LoVo (cell line): ENCODE measurements around the gene MEGF11.

Source experiments
- DNase-seq: peaks from one replicate; pipeline ENCODE4 v3.0.0-alpha.2; 2016; ENCODE audit warnings: low spot score

MEGF11 gene

GRCh38 chr15:66215811-66216210 lies 37.7 kb downstream of the MEGF11 start:
- no peak for DNase-seq

GRCh38 chr15:66214246-66214645 lies 39.3 kb downstream of the MEGF11 start:
- DNase-seq: no peak

DNA sequence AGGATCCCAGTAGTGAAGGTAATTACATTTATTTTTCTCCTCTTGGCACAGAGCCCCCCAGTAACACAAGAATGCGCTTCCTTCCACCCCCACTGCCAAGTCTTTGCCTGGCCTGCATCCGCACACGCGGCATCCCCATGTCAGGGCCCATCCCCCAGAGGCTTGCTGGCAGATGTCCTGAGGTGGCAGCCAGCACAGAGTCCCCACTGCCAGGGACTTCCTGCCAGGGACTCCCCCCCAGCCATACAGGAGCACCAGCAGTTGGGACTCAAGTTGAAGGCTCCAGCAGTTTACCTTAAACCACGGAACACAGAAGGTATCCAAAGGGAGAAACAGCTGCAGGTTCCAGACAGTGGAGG lies 41.0 kb downstream of the MEGF11 start:
- no peak for DNase-seq

GRCh38 chr15:66211670-66212562 lies 41.6 kb downstream of the MEGF11 start:
- DNase-seq: no peak

DNA sequence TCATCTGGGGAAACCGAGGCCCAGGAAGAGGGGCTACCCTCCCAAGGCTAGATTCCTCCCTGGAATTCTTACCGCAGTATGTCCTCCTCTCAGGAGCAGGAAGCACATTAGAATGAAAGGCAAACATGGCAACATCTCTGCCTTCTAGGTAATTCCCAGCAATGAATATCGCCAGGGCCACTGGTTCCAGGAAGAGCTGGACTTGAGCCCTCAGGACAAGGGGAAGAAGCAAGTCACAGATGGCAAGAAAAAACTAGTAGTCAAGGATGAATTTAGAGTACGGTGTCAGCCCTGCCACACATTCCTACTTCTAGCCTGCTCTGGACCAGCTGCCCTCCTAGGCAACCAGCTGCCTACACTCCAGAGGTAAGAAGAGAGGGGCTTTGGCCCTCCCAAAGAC lies 42.9 kb downstream of the MEGF11 start:
- DNase-seq: no peak

DNA sequence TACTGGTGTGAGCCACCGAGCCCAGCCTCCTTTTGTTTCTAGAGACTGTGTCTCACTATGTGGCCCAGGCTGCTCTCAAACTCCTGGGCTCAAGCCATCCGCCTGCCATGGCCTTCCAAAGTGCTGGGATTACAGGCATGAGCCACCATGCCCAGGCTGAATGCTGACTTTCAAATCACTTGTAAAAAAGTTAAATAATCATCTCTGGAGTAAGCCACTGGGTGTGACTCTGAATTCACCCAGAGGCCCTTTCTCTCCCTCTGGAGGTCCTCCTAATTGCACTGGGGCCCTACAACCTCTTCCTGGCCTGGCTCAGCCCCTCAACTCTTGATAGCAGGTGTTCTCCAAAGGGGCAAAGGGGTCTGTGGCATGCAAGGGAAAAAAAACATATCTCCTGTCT lies 54.8 kb downstream of the MEGF11 start:
- no peak for DNase-seq

DNA sequence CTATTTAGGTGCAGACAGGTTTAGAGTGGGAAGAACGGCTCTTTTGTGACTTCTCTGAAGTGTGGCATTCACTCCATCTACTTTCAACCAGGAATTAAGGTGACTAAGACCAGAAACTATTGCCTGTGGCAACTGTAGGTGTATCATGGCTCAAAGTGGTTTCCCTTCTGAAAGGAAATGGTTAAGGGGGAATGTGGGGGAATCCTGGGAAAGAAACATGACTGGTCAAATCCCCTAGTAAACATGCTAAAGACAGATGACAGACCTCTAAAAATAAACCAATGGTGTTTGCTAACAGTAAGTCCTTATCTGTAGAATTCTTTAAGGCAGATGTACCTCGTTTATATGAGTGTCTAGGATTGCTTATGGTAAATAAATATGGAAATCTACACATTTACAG lies 56.9 kb downstream of the MEGF11 start:
- peak; percentile 12 for DNase-seq

GRCh38 chr15:66195621-66196230 lies 57.8 kb downstream of the MEGF11 start:
- DNase-seq: no peak

- DNase-seq: no peak
These were observed 60.5 kb downstream of the MEGF11 start for GRCh38 chr15:66193066-66193465.

DNA sequence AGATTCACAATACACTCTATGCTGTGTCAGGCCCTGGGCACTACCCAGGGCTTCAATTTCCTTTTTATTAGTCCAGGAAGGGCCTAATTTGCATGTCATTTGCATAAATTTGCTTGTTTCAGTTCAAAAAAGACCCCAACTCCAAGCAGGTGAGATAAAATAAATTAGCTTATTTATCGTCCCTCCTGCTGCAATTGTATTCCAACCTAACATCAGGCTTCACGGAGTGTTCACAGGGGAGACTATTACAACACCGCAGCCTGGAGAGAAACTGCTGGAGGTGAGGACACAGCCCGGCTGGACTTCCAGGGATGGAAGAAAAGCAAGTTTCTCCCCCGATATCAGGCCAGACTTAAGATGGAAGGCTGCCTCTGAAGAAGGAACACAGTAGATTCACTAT lies 62.8 kb downstream of the MEGF11 start:
- DNase-seq: no peak

GRCh38 chr15:66189291-66189690 lies 64.3 kb downstream of the MEGF11 start:
- no peak for DNase-seq

GRCh38 chr15:66188464-66188863 lies 65.1 kb downstream of the MEGF11 start:
- DNase-seq: no peak

DNA sequence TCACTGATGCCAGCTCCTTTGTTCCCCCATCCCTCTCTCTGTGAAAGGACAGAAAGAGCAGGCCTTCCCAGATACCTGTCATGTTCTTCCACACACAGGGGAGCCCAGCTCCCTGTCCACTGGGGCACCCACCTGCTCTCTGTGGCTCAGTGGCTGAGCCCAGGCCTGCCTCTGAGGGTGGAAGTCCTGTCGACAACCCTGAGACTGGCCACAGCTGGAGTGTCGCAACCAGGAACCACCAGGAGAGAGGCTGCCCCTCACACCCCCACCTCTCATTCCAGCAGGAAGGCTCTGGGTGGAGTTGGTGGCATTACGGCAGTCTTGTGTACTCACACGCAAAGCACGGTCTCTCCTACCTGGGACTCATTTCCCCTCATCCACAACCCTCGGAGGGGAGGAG lies 66.3 kb downstream of the MEGF11 start:
- no peak for DNase-seq

DNA sequence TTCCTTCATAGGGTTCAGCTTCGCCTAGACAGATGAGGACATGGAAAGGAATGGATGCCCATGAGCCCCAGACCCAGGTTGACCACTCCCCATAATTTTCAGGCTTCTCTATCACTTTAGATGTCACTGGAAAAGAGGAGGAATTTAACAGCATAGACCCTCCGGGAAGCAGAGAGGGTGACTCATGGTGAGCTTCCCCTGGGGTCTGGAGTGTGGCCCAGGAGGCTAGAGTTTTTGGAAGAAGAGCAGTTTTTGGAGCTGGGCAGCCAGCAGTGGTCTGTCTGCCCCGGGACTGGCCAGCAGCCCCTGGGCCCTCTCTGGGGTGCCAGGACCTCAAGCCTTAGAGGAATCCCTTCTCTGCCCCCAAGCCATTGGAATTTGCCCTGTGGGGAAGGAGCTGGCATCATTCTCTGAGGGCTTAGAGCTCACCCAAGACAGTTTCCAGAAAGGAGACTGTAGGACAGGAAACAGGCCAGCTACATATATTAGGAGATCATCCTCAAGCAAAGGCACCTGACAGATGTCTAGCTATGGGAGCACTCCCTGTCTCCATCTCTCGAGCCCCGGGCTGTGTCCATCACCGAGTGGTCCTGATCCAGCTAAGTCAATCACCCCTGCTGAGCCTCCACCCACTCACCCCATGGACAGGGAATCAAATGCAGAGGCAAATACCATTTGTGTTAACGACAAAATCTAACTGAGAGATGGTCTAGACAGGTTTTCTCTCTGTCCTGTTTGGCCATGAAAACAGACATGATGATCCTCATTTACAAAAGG lies 67.3 kb downstream of the MEGF11 start:
- DNase-seq: no peak

- no peak for DNase-seq
These were observed 68.4 kb downstream of the MEGF11 start for GRCh38 chr15:66184936-66185790.

DNA sequence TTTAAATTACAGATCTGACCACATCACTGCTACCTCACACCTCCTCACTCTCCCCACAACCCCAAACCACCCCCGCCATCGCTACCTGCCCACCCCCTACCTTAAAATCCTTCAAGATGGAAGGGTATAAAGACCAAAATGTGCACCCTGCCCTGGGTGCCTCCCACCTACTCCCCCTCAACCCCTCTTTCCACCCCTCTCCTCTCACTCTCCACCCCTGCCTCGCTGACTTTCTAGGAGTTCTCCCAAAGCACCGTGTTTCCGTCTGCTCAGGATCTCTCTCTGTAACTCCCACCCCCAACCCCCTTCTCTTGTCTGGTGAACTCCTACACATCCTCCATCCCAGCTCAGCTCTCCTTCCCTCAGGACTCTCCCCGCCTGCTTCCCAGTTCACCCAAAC lies 69.1 kb downstream of the MEGF11 start:
- DNase-seq: no peak

DNA sequence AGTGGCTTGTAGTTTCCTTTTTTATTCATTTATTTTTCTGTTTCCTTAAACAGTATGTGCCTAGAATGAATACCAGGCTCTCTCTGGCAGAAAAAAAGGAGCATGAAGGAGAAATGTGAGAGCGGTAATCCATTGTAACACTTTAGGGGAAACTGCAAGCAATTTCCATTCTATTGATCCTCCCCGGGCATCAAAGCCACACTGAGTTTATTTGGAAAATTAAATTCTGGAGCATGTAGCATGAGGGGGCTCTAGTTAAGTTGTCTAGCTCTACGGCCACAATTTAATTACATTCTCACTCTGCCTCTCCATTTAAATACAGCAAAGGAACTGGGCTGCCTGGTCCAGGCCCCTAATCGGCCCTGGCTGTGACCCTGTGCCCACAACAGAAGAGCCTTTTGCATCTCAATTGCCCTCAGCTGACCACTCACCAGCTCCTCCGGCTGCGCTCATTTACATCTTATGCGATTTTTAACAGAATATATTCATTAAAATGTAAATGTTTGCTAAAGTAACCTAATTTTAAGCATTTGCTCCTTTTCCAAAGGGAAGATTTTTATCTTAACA lies 72.9 kb downstream of the MEGF11 start:
- DNase-seq: no peak

GRCh38 chr15:66178531-66178910 lies 75.0 kb downstream of the MEGF11 start:
- no peak for DNase-seq

GRCh38 chr15:66172324-66172980 lies 81.1 kb downstream of the MEGF11 start:
- no peak for DNase-seq

GRCh38 chr15:66171841-66172240 lies 81.7 kb downstream of the MEGF11 start:
- no peak for DNase-seq

DNA sequence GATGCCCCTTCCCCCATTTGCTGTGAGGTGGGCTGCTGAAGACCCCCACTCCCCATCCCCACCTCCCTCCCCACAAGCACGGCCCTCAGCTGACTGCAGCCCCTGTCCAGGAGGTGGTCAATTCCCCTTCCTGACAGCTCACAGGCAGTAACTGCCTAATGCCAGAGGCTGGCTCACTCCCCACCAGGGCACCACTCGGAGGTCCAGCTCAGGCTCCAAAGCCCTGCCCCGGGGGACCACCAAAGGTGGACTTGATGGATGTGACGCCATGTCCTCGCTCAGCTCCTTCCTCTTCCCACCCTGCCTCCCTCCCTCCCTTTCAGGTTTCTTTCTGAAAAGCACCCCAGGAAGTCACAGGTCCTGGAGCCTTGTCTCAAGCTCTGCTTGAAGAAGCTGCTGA lies 82.8 kb downstream of the MEGF11 start:
- DNase-seq: no peak
